GM23248 (cell line): Measurements from ENCODE around the gene GTPBP4. TPM values are rescaled to one million over a fixed set of nuclear protein-coding genes. Genes with fewer than 3 reads are reported as not detected.

Source experiments
- DNase-seq: peaks from one replicate; pipeline ENCODE4 v3.0.0-alpha.2; 2015
- H2AFZ ChIP-seq: fragments of 200-600 bp; sonication (generic); 2 replicates; pipeline ENCODE4 v1.6.1; 2016; ENCODE audit warnings: antibody characterized with exemption
- H3F3A ChIP-seq: fragments of 200-600 bp; sonication (generic); 2 replicates; pipeline ENCODE4 v1.6.1; 2016; ENCODE audit warnings: mild to moderate bottlenecking, antibody characterized with exemption, mixed run types; ENCODE audit not compliant: insufficient read depth
- H3K27ac ChIP-seq: fragments of 200-600 bp; sonication (generic); 2 replicates; pipeline ENCODE4 v1.5.1; 2016; ENCODE audit warnings: mild to moderate bottlenecking
- H3K27me3 ChIP-seq: fragments of 200-600 bp; sonication (generic); replicated peaks from 2 replicates; pipeline ENCODE4 v1.6.1; 2016; ENCODE audit warnings: mild to moderate bottlenecking; ENCODE audit not compliant: insufficient read depth
- H3K36me3 ChIP-seq: fragments of 200-600 bp; sonication (generic); 2 replicates; pipeline ENCODE4 v1.6.1; 2016; ENCODE audit warnings: low read depth, mild to moderate bottlenecking
- H3K4me1 ChIP-seq: fragments of 200-600 bp; sonication (generic); 2 replicates; pipeline ENCODE4 v1.6.1; 2016; ENCODE audit warnings: mild to moderate bottlenecking; ENCODE audit not compliant: insufficient read depth
- H3K4me2 ChIP-seq: fragments of 200-600 bp; sonication (generic); one replicate; pipeline ENCODE4 v1.6.1; 2016; ENCODE audit warnings: mild to moderate bottlenecking; ENCODE audit not compliant: unreplicated experiment
- H3K4me3 ChIP-seq: fragments of 200-600 bp; sonication (generic); 2 replicates; pipeline ENCODE4 v1.5.1; 2016; ENCODE audit warnings: mild to moderate bottlenecking
- H3K79me2 ChIP-seq: fragments of 200-600 bp; sonication (generic); 2 replicates; pipeline ENCODE4 v1.6.1; 2016; ENCODE audit warnings: mild to moderate bottlenecking; ENCODE audit not compliant: insufficient read depth
- H3K9ac ChIP-seq: fragments of 200-600 bp; sonication (generic); 2 replicates; pipeline ENCODE4 v1.6.1; 2016; ENCODE audit warnings: mild to moderate bottlenecking
- H3K9me2 ChIP-seq: fragments of 200-600 bp; sonication (generic); 2 replicates; pipeline ENCODE4 v1.6.1; 2016; ENCODE audit warnings: mixed run types, mild to moderate bottlenecking, moderate library complexity; ENCODE audit not compliant: insufficient read depth
- H3K9me3 ChIP-seq: fragments of 200-600 bp; sonication (generic); one replicate; pipeline ENCODE4 v1.6.1; 2017; ENCODE audit warnings: low read depth
- H4K20me1 ChIP-seq: fragments of 200-600 bp; sonication (generic); 2 replicates; pipeline ENCODE4 v1.6.0; 2016; ENCODE audit not compliant: insufficient read depth
- EZH2 ChIP-seq: fragments of 200-600 bp; sonication (generic); IDR thresholded peaks from 2 replicates; pipeline ENCODE4 v1.6.1; 2018; ENCODE audit warnings: antibody characterized with exemption, mild to moderate bottlenecking; ENCODE audit not compliant: insufficient read depth, poor library complexity, severe bottlenecking
- EZH2phosphoT487 ChIP-seq: fragments of 200-600 bp; sonication (generic); IDR thresholded peaks from 2 replicates; pipeline ENCODE4 v1.6.1; 2018; ENCODE audit warnings: antibody characterized with exemption, moderate library complexity, mild to moderate bottlenecking, low read depth; ENCODE audit not compliant: insufficient read depth
- WGBS, 2 experiments: methylation state at CpG; one replicate each; pipeline ENCODE4 v1.1.6; 2015 to 2017; ENCODE audit warnings: low lambda C conversion rate in 2 of 2, low coverage in 1 of 2; ENCODE audit errors: missing lambda C conversion rate in 2 of 2; 5-methylcytosine and 5-hydroxymethylcytosine counted together
- in situ Hi-C: fragments of 300-500 bp; cut with MboI; formaldehyde crosslinking; loops from 2 replicates; pipeline ENCODE4 v1.15.0; 2020
- polyA plus RNA-seq: library from polyadenylated mRNA; unstranded; fragments of >200 nt; fragmentation: Nextera tagmentation; extraction: Ambion mirVana; gene quantifications from 2 replicates; pipeline ENCODE4 v1.2.1, GENCODE V29; 2016
- total RNA-seq: library from RNA; depleted of rRNA; stranded (reverse); fragments of >200 nt; shearing (Covaris generic); gene quantifications from 2 replicates; pipeline ENCODE4 v1.2.3, GENCODE V29; 2014

Gene GTPBP4
- total and polyA plus RNA-seq, 2 experiments from 2014 or later: 34.3 to 71.6 TPM

- Histone ChIP-seq H3K9ac (no peak overlapping the region), H3K27me3 (no peaks in the 10 kb centered on the region), H3K4me1 (peaks cover 9% of the 10 kb centered on the region), H2AFZ (no peak overlapping the region), H3K9me3 (no peaks in the 10 kb centered on the region), H4K20me1 (no peaks in the 10 kb centered on the region), H3K4me2 (no peak overlapping the region), H3K9me2 (no peaks in the 10 kb centered on the region), H3K4me3 (no peak overlapping the region), H3K36me3 (peaks cover 28% of the 10 kb centered on the region), H3K79me2 (peaks cover 59% of the 10 kb centered on the region), H3K27ac (no peak overlapping the region), H3F3A (peaks cover 15% of the 10 kb centered on the region)
- DNase-seq: no peak
- in situ Hi-C loops: no loop called here
- WGBS, 2 experiments: 73 to 78% methylated on average over 6 of the region's 6 CpGs
- TF ChIP-seq EZH2: no peak
- TF ChIP-seq EZH2phosphoT487: no peak
Measured at GRCh38 chr10:1045415-1045814, 57.2 kb downstream of the GTPBP4 start.

- H3K9me3 ChIP-seq: no peaks in the 10 kb centered on the region
- H3K27ac ChIP-seq: peak overlapping the region; percentile 97
- H3K79me2 ChIP-seq: peaks cover 81% of the 10 kb centered on the region
- WGBS, 2 experiments: 3% methylated on average over 15 of the region's 15 CpGs
- DNase-seq: peak; percentile 51
- peaks cover 27% of the 10 kb centered on the region for H3F3A ChIP-seq
- H3K4me1 ChIP-seq: peaks cover 21% of the 10 kb centered on the region
- H3K4me3 ChIP-seq: peak overlapping the region; percentile 91
- H2AFZ ChIP-seq: peak overlapping the region; percentile 65
- peaks cover 13% of the 10 kb centered on the region; the same call in 1 of the 2 replicates for H3K36me3 ChIP-seq
- no peak for TF ChIP-seq EZH2
- no peak for TF ChIP-seq EZH2phosphoT487
- peak overlapping the region; percentile 81 for H3K4me2 ChIP-seq
- H4K20me1 ChIP-seq: no peaks in the 10 kb centered on the region; the same call in 1 of the 2 replicates
- in situ Hi-C loops: no loop called here
- H3K9me2 ChIP-seq: no peaks in the 10 kb centered on the region
- H3K27me3 ChIP-seq: no peaks in the 10 kb centered on the region
- H3K9ac ChIP-seq: peak overlapping the region; percentile 96
Measured at GRCh38 chr10:1047937-1048336, 59.7 kb downstream of the GTPBP4 start.

GRCh38 chr10:1048349-1048731 lies 60.1 kb downstream of the GTPBP4 start:
- H3K36me3 ChIP-seq: 0 out of 2 replicates have a peak, but pooled peaks cover 9% of the 10 kb centered on the region
- 1% methylated on average over 36 to 37 of the region's 37 CpGs for WGBS, 2 experiments
- H3F3A ChIP-seq: peaks cover 25% of the 10 kb centered on the region
- no peaks in the 10 kb centered on the region for H3K9me2 ChIP-seq
- peaks cover 81% of the 10 kb centered on the region for H3K79me2 ChIP-seq
- H3K4me3 ChIP-seq: peak overlapping the region; percentile 91
- no peaks in the 10 kb centered on the region for H3K27me3 ChIP-seq
- no peak for TF ChIP-seq EZH2phosphoT487
- no peak for TF ChIP-seq EZH2
- no peak for DNase-seq
- peak overlapping the region; percentile 65 for H2AFZ ChIP-seq
- H3K4me2 ChIP-seq: peak overlapping the region; percentile 81
- H4K20me1 ChIP-seq: no peaks in the 10 kb centered on the region; the same call in 1 of the 2 replicates
- in situ Hi-C loops: no loop called here
- H3K27ac ChIP-seq: peak overlapping the region; percentile 97
- H3K9ac ChIP-seq: peak overlapping the region; percentile 96
- H3K4me1 ChIP-seq: peaks cover 21% of the 10 kb centered on the region
- no peaks in the 10 kb centered on the region for H3K9me3 ChIP-seq

- Histone ChIP-seq H3F3A (peaks cover 22% of the 10 kb centered on the region), H3K27ac (peak within 1 kb of the TSS; percentile 97), H3K4me2 (peak within 1 kb of the TSS; percentile 94), H3K79me2 (peaks cover 81% of the 10 kb centered on the region), H4K20me1 (no peaks in the 10 kb centered on the region; the same call in 1 of the 2 replicates), H3K9me3 (no peaks in the 10 kb centered on the region), H3K9ac (peak within 1 kb of the TSS; percentile 96), H3K4me3 (peak within 1 kb of the TSS; percentile 91), H3K36me3 (0 out of 2 replicates have a peak, but pooled peaks cover 9% of the 10 kb centered on the region), H3K27me3 (no peaks in the 10 kb centered on the region), H3K9me2 (no peaks in the 10 kb centered on the region), H2AFZ (peak within 1 kb of the TSS; percentile 78), H3K4me1 (peaks cover 21% of the 10 kb centered on the region)
- DNase-seq: peak; percentile 100
- in situ Hi-C loops: no loop called here
- no peak for TF ChIP-seq EZH2phosphoT487
- TF ChIP-seq EZH2: no peak
- 1% methylated on average over 71 to 72 of the region's 83 CpGs for WGBS, 2 experiments
Measured at GRCh38 chr10:1048732-1049424, 60.6 kb downstream of the GTPBP4 start, which contains the start of gene IDI1. IDI1 (minus strand) TSS chr10:1049119; CDS start chr10:1049003, 116 bp downstream.
